HEK293 (cell line): Measurements from ENCODE around the gene BHLHE23.

ENCODE experiments used
- GLI4 ChIP-seq: fragments of 450-650 bp; formaldehyde crosslinking; IDR thresholded peaks from 2 replicates; pipeline ENCODE4 v1.5.1; 2016; ENCODE audit warnings: missing biosample characterization, missing genetic modification characterization
- ZFP69B ChIP-seq: fragments of 450-650 bp; formaldehyde crosslinking; IDR thresholded peaks from 2 replicates; pipeline ENCODE4 v1.5.1; 2016; ENCODE audit warnings: missing biosample characterization, missing genetic modification characterization
- ZNF138 ChIP-seq: fragments of 450-650 bp; formaldehyde crosslinking; IDR thresholded peaks from 2 replicates; pipeline ENCODE4 v1.5.1; 2016; ENCODE audit warnings: missing biosample characterization, missing genetic modification characterization, borderline replicate concordance
- ZXDB ChIP-seq: fragments of 450-650 bp; formaldehyde crosslinking; IDR thresholded peaks from 2 replicates; pipeline ENCODE4 v1.5.1; 2016; ENCODE audit warnings: missing biosample characterization, missing genetic modification characterization
- TF ChIP-seq, protein P1 (sequence below): fragments of 450-650 bp; formaldehyde crosslinking; IDR thresholded peaks from 2 replicates; pipeline ENCODE4 v1.5.1; 2016; ENCODE audit warnings: missing biosample characterization, missing genetic modification characterization
- TF ChIP-seq, protein P2 (sequence below): sonication (generic); formaldehyde crosslinking; IDR thresholded peaks from 2 replicates; pipeline ENCODE4 v1.8.1; 2022; ENCODE audit warnings: mild to moderate bottlenecking, moderate library complexity, missing genetic modification reagents
- TF ChIP-seq, protein P3 (sequence below): fragments of 450-650 bp; formaldehyde crosslinking; IDR thresholded peaks from 2 replicates; pipeline ENCODE4 v1.5.1; 2016; ENCODE audit warnings: missing biosample characterization, missing genetic modification characterization
- TF ChIP-seq, protein P4 (sequence below): fragments of 450-650 bp; formaldehyde crosslinking; IDR thresholded peaks from 2 replicates; pipeline ENCODE4 v1.5.1; 2016; ENCODE audit warnings: missing biosample characterization, missing genetic modification characterization
- TF ChIP-seq, protein P5 (sequence below): fragments of 450-650 bp; IDR thresholded peaks from 2 replicates; pipeline ENCODE4 v1.5.1; 2018; ENCODE audit warnings: missing biosample characterization, missing genetic modification characterization
- TF ChIP-seq, protein P6 (sequence below): fragments of 450-650 bp; formaldehyde crosslinking; IDR thresholded peaks from 2 replicates; pipeline ENCODE4 v1.5.1; 2016; ENCODE audit warnings: missing biosample characterization, missing genetic modification characterization, borderline replicate concordance

DNA sequence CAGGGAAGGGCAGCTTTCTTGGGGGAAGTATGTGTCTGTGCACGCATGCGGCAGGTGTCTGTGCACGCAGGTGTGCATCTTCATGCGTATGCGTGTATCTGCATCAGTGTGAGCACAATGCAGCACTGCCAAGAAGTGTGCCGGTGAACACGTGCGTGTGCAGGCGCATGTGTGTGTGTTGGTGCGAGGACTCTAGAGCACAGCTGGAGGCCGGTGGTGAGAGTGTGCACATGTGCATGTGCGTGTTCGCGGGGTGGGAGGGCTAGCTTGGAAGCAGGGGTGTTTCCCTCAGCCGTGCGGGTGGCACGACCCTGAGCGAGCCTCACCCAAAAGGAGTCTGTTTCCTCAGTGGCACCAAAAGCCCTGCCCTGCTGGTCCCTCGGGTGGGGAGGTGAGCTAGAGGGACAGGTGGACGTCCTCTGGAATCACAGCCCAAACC is 46.7 kb downstream of the BHLHE23 start:
- TF ChIP-seq, protein P1, sequence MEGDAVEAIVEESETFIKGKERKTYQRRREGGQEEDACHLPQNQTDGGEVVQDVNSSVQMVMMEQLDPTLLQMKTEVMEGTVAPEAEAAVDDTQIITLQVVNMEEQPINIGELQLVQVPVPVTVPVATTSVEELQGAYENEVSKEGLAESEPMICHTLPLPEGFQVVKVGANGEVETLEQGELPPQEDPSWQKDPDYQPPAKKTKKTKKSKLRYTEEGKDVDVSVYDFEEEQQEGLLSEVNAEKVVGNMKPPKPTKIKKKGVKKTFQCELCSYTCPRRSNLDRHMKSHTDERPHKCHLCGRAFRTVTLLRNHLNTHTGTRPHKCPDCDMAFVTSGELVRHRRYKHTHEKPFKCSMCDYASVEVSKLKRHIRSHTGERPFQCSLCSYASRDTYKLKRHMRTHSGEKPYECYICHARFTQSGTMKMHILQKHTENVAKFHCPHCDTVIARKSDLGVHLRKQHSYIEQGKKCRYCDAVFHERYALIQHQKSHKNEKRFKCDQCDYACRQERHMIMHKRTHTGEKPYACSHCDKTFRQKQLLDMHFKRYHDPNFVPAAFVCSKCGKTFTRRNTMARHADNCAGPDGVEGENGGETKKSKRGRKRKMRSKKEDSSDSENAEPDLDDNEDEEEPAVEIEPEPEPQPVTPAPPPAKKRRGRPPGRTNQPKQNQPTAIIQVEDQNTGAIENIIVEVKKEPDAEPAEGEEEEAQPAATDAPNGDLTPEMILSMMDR (tag by site-specific recombination) = no peak
- TF ChIP-seq, protein P2, sequence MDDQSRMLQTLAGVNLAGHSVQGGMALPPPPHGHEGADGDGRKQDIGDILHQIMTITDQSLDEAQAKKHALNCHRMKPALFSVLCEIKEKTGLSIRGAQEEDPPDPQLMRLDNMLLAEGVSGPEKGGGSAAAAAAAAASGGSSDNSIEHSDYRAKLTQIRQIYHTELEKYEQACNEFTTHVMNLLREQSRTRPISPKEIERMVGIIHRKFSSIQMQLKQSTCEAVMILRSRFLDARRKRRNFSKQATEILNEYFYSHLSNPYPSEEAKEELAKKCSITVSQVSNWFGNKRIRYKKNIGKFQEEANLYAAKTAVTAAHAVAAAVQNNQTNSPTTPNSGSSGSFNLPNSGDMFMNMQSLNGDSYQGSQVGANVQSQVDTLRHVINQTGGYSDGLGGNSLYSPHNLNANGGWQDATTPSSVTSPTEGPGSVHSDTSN (CRISPR knock-in tag) = no peak
- TF ChIP-seq GLI4 (tag by site-specific recombination) = no peak
- TF ChIP-seq, protein P3, sequence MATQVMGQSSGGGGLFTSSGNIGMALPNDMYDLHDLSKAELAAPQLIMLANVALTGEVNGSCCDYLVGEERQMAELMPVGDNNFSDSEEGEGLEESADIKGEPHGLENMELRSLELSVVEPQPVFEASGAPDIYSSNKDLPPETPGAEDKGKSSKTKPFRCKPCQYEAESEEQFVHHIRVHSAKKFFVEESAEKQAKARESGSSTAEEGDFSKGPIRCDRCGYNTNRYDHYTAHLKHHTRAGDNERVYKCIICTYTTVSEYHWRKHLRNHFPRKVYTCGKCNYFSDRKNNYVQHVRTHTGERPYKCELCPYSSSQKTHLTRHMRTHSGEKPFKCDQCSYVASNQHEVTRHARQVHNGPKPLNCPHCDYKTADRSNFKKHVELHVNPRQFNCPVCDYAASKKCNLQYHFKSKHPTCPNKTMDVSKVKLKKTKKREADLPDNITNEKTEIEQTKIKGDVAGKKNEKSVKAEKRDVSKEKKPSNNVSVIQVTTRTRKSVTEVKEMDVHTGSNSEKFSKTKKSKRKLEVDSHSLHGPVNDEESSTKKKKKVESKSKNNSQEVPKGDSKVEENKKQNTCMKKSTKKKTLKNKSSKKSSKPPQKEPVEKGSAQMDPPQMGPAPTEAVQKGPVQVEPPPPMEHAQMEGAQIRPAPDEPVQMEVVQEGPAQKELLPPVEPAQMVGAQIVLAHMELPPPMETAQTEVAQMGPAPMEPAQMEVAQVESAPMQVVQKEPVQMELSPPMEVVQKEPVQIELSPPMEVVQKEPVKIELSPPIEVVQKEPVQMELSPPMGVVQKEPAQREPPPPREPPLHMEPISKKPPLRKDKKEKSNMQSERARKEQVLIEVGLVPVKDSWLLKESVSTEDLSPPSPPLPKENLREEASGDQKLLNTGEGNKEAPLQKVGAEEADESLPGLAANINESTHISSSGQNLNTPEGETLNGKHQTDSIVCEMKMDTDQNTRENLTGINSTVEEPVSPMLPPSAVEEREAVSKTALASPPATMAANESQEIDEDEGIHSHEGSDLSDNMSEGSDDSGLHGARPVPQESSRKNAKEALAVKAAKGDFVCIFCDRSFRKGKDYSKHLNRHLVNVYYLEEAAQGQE (tag by site-specific recombination) = no peak
- TF ChIP-seq, protein P4, sequence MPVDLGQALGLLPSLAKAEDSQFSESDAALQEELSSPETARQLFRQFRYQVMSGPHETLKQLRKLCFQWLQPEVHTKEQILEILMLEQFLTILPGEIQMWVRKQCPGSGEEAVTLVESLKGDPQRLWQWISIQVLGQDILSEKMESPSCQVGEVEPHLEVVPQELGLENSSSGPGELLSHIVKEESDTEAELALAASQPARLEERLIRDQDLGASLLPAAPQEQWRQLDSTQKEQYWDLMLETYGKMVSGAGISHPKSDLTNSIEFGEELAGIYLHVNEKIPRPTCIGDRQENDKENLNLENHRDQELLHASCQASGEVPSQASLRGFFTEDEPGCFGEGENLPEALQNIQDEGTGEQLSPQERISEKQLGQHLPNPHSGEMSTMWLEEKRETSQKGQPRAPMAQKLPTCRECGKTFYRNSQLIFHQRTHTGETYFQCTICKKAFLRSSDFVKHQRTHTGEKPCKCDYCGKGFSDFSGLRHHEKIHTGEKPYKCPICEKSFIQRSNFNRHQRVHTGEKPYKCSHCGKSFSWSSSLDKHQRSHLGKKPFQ (tag by site-specific recombination) = 0 out of 2 replicates have a peak, but pooled peaks have one; percentile 19
- TF ChIP-seq ZFP69B (tag by site-specific recombination) = no peak
- TF ChIP-seq, protein P5, sequence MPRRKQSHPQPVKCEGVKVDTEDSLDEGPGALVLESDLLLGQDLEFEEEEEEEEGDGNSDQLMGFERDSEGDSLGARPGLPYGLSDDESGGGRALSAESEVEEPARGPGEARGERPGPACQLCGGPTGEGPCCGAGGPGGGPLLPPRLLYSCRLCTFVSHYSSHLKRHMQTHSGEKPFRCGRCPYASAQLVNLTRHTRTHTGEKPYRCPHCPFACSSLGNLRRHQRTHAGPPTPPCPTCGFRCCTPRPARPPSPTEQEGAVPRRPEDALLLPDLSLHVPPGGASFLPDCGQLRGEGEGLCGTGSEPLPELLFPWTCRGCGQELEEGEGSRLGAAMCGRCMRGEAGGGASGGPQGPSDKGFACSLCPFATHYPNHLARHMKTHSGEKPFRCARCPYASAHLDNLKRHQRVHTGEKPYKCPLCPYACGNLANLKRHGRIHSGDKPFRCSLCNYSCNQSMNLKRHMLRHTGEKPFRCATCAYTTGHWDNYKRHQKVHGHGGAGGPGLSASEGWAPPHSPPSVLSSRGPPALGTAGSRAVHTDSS (tag by site-specific recombination) = no peak
- no peak for TF ChIP-seq ZNF138 (tag by site-specific recombination)
- TF ChIP-seq, protein P6, sequence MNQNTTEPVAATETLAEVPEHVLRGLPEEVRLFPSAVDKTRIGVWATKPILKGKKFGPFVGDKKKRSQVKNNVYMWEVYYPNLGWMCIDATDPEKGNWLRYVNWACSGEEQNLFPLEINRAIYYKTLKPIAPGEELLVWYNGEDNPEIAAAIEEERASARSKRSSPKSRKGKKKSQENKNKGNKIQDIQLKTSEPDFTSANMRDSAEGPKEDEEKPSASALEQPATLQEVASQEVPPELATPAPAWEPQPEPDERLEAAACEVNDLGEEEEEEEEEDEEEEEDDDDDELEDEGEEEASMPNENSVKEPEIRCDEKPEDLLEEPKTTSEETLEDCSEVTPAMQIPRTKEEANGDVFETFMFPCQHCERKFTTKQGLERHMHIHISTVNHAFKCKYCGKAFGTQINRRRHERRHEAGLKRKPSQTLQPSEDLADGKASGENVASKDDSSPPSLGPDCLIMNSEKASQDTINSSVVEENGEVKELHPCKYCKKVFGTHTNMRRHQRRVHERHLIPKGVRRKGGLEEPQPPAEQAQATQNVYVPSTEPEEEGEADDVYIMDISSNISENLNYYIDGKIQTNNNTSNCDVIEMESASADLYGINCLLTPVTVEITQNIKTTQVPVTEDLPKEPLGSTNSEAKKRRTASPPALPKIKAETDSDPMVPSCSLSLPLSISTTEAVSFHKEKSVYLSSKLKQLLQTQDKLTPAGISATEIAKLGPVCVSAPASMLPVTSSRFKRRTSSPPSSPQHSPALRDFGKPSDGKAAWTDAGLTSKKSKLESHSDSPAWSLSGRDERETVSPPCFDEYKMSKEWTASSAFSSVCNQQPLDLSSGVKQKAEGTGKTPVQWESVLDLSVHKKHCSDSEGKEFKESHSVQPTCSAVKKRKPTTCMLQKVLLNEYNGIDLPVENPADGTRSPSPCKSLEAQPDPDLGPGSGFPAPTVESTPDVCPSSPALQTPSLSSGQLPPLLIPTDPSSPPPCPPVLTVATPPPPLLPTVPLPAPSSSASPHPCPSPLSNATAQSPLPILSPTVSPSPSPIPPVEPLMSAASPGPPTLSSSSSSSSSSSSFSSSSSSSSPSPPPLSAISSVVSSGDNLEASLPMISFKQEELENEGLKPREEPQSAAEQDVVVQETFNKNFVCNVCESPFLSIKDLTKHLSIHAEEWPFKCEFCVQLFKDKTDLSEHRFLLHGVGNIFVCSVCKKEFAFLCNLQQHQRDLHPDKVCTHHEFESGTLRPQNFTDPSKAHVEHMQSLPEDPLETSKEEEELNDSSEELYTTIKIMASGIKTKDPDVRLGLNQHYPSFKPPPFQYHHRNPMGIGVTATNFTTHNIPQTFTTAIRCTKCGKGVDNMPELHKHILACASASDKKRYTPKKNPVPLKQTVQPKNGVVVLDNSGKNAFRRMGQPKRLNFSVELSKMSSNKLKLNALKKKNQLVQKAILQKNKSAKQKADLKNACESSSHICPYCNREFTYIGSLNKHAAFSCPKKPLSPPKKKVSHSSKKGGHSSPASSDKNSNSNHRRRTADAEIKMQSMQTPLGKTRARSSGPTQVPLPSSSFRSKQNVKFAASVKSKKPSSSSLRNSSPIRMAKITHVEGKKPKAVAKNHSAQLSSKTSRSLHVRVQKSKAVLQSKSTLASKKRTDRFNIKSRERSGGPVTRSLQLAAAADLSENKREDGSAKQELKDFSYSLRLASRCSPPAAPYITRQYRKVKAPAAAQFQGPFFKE = no peak
- TF ChIP-seq ZXDB (tag by site-specific recombination) = no peak
